PC-3 (cell line): ENCODE data around the gene CDCA4.

Source experiments
- EZH2 ChIP-seq: fragments of 300-600 bp; sonication (generic); IDR thresholded peaks from one replicate; pipeline ENCODE4 v1.6.1; 2017; ENCODE audit warnings: antibody characterized with exemption, mild to moderate bottlenecking, low read length; ENCODE audit not compliant: unreplicated experiment
- TF ChIP-seq, protein P1 (sequence below): fragments of 300-600 bp; sonication (generic); conservative IDR thresholded peaks from 2 replicates; pipeline ENCODE4 v1.5.1; 2017; ENCODE audit warnings: antibody characterized with exemption, low read depth, mild to moderate bottlenecking, low read length

DNA sequence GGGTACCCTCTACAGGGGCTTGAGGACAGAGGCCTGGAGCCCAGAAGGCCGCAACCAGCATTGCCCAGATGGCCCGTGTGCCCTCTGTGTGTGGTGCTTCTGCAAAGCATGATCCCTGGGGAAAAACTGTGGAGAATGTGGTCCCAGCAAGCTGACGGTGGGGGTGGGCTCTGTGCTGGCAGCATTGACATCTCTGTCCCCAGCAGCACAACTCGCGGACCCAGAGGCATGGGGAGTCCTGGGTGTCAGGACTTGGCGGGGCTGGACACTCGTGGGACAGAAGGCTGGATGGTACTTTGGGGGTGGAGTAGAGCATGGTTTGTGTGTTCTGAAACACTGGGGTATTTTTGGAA is 31.0 kb downstream of the CDCA4 start:
- TF ChIP-seq, protein P1, sequence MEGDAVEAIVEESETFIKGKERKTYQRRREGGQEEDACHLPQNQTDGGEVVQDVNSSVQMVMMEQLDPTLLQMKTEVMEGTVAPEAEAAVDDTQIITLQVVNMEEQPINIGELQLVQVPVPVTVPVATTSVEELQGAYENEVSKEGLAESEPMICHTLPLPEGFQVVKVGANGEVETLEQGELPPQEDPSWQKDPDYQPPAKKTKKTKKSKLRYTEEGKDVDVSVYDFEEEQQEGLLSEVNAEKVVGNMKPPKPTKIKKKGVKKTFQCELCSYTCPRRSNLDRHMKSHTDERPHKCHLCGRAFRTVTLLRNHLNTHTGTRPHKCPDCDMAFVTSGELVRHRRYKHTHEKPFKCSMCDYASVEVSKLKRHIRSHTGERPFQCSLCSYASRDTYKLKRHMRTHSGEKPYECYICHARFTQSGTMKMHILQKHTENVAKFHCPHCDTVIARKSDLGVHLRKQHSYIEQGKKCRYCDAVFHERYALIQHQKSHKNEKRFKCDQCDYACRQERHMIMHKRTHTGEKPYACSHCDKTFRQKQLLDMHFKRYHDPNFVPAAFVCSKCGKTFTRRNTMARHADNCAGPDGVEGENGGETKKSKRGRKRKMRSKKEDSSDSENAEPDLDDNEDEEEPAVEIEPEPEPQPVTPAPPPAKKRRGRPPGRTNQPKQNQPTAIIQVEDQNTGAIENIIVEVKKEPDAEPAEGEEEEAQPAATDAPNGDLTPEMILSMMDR = no peak
- no peak for TF ChIP-seq EZH2
